ENCODE data around the gene RELN.

The RELN gene

DNA sequence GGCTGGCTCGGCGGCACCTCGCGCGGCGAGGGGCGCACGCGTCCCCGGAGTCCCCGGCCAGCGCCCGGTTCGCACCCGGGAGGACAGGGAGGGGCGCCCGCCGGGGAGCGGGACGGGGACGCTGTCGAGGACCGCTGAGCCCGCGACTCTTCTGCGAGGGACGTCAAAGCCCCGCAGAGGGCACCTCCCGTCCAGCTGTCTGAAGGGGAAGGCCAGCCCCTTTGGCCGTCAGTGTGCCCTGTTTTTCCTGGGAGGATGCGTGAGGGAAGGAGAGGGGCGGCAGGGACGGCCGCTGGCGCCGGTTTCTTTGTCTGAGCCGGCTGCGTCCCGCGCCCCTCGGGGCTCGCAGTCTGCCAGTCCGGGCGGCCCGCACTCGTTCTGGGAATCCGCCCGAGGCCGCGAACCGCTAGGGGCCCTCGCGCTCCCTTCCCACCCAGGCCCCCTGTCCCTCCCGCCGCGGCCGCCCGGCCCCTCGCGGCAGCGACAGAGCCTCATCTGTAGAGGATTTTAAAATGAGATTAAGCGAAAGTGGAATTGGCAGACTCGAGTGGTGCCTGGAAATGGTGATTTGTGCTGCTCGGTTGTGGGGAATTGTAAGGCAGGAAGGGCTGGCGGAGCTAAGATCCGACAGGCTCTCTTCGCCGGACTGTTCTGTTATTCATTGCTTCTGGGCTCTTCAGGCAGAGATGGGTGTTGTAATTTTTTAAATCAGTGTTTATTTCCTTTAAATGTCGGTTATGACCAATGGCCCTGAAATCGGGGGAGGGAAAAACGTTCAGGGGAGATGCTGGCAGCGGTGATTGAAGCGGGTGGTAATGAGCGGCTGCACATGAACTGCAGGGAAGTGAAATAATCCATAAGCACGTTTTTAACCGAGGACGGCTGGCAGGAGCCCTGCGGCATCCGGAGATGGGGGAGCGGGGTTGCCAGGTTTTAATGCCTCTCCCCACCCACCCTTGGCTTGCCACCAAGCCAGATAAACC lies 618 bp upstream of the RELN start:
- peak; percentile 16 for DNase-seq

DNA sequence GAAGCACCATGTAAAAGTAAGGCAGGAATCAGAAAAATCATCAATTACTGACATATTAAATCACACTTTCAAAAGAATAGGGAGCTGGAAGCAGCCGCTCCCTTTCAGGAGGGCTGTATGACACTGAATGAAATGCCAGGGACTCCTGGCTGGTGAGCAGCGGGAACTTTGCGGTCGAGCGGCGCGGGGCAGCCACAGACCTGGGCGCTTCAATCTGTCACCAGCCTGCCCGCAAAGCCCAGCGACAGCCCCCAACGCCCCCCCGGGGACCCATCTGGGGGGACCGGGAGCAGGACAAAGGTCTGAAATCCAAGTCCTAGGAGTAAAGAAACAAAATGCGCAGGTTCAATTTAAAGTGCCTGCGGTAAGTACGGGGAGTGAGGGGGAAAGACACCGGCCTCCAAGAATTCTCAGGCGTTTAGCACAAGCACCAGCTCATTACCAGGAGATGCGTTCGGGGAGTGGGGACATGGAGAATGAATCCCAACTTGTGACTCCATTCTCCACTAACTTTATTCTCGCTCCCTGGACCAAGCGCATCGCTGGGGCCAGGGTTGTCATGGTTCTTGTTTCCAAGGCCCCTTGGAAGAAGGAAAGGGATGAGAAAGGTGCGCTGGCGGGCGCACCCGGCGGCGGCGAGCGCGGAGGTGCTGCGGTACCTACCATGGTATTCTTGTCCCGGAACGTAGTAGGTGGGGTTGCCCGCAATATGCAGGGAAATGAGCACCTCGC lies 824 bp downstream of the RELN start:
- DNase-seq = no peak

DNA sequence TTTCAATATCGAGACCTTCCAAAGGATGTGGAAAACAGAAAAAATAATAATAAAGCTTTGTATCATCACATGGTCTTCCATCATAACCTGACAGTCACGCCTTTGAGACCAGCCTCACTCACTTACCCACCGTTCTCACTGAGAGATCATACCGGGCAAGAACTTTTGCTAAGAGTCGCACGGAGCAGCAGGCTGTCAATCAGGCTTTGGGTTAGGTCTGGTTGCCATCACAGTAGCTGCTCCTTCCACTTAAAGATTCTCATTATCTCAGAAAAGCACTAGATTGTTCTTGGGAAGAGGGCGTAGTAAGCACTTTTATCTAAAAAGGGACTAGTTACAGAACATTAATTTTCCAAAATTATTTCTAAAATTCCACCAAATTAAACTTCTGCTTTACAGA lies 2.0 kb downstream of the RELN start:
- no peak for DNase-seq

DNA sequence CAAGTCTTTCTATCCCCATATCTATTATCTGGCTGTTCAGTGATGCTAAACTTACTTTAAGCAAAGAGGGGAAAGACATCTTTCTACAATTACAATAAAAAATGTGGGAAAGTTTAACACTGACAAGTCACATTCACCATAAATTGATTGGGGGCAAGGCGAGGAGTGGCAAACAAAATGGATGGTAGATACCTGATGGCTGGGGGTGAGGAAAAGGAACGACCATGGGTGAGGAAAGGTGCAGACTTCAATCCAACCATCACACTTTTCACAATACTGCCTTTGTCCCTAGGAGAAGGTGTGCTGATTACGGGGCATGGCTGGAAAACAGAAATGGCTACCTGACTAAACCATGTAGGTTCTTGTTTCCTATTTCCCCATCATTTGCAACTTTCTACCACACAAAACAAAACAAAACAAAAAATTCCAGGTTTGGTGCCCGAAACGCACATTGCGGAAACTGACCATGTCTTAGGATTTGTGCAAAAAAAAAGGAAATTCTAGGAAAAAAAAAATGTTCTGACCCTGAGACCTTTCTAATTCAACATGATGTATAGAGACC lies 3.8 kb downstream of the RELN start:
- DNase-seq = no peak

DNA sequence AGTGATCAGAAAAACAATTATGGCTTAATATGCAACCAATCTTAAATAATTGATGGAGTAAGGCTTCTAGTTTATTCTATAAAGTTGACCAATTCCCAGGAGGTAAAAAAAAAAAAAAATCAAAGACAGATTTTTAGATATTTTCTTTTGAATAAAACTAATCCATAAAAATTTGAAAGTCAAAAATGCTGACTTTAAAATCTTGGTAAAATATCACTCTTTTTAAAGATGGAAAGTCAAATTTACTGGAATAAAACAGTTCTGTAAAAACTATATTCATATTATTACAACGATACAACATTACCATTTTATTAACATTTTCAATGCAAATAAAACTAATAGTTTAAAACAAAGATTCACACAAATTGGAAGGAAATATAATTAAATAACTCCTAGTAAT lies 5.4 kb downstream of the RELN start:
- DNase-seq = no peak

DNA sequence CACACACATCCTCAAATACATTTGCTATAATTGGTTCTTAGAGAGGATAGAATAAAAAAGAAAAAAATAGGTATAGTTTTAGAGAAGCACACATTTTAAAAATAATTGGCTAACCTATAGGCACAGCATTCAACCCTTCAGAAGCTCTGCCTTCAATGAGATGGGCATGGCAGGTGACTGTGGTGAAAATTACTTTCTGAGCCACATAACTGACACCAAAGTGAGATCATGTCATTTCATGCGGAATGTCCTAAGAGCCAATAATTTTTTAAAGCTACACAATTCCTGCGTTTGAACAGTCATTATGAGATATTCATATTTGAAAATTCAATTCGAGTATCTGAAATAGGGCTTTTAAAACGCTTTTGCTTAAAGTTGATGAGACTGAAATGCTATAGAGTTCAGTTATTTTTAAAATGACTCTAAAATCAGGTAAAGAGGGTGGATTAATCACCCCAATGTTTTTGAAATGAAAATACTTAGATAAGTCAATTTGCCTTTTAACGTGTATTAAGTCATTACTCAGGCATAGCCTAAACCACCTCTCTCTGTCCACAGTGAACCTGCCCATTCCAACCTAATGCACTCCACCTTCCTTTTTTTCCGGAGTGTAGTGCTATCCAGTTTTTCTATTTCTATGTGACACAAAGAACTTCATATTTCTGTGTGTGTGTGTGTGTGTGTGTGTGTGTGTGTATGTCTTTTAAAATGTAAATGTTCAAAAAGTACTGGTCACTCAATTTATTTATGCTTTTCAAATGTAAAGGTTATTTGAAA lies 6.1 kb downstream of the RELN start:
- DNase-seq = no peak

DNA sequence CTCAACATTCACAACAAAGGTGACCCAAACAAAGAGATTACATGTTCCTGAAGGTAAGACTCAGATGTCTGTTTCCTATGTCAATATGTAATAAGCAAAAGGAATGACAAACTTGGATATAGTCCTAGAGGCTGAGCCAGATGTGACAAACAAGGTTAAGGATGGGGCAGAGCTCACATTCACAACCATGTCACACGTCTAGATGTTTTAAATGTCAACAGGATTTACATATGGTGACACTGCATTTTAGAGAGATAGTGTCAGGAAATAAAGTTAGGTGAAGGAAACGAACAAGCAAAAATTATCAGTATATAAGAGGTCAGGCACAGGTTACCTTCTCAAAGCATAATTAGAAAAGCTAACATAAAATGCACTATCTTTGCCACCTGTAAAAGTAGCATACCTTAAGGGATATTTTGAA lies 8.4 kb downstream of the RELN start:
- DNase-seq = no peak

DNA sequence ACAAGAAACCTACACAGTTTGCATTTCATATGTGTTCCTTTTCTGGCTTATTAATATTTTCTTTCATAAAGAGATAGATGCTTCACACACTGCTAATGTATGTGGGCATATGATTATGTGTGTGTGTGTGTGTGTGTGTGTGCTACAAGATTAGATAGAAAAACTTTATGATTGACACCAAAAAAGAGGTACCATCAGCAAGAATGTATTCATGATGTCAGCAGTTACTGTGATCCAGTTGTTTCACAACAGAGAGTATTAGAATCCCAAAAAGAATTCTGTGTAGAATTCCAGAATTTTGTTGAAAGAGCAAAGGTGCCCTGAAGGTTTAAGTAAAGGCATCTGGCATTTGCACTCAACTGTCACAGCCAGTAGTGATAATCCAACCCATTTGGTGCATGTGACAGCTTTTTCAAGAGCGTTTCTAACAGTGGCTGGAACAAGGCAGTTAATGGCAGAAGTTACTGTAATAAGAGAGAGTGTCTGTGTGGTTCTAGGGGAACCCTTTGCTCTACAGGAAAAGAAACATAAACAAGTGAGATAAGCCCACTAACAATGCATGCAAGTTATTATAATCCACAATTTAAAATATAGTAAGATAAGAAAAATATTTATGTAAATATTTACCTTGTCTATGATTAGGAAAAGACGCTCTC lies 16.6 kb downstream of the RELN start:
- DNase-seq = no peak

DNA sequence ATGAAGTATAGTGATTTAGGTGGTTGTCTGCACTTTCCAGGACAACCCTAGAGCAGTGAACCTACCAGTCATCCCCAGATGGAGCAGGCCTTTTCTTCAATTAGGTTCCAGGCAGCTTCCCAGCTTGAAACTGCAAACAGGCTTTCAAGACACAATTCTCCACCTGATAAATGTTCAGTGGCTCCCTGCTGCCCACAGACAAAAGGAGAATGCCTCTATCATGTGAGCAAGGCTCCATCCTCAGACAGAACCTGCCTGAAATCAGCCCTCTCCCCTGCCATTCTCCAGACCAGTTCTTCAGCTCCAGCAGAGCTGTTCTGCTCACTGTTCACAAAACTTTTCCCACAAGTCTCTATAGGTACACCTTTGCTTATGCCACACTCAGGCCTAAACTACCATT lies 22.1 kb downstream of the RELN start:
- no peak for DNase-seq

DNA sequence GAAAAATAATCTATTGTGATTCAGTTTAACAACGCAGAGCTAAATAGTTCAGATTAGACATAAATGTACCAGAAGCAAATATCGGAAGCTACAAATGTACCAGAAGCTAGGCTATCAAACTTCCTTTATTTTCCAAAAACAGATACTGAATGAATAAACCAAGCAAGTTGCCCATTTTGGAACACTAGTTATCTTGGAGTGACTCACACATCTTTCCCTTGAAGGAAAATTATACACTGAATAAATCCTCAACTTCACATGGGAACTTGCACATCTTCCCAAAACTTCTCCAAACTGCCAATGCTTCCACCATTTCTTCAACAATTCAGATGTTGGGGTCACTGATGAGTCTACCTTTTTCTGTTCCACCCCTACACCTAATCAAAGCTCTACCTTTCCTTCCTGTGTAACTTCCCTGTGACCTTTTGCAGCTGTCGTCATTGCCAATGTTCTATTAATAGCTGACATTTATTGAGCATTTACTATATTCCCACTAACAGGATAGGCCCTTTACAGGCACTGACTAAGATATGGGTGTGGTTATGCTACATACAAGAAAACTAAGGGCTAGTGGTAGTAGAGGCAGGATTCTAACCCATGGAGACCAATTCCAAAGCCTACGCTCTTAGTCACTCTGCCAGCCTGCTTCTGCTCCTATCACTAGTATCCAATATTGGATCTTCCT lies 22.7 kb downstream of the RELN start:
- DNase-seq = no peak

DNA sequence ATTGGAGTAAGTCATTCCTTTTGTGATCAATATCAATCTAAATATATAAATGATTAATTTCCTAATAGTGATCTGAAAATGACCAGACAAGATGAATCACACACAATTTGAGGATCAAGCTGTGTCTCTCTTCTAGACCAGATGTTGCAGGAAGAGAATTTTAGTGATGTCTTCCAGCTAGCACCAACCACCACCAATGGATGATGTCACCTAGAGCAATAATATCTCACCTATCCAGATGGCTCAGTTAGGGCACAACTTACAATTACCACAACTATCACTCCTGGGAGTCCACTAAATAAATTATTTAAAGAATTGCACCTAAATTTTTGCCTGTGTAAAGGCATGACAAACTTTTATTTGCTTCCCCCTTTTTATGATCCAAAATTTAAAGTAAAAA lies 25.2 kb downstream of the RELN start:
- no peak for DNase-seq

DNA sequence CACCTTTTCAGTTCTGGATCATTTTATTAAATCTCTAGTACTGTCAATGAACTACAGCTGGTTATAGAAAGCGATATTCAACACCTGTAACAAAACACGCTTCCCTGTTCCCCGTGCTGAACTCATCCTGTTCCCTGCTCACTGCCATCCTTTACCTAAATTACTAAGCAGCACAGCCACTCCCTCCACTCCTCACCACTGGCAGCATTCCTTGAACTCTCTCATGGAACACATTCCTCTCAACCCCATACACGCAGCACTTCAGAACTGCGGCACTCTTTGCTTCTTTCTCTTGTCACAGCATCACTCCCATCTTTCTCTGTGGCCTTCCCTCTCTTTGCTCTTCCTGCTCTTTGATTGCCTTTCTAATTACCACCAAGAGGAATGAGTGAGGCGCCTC lies 27.4 kb downstream of the RELN start:
- no peak for DNase-seq

DNA sequence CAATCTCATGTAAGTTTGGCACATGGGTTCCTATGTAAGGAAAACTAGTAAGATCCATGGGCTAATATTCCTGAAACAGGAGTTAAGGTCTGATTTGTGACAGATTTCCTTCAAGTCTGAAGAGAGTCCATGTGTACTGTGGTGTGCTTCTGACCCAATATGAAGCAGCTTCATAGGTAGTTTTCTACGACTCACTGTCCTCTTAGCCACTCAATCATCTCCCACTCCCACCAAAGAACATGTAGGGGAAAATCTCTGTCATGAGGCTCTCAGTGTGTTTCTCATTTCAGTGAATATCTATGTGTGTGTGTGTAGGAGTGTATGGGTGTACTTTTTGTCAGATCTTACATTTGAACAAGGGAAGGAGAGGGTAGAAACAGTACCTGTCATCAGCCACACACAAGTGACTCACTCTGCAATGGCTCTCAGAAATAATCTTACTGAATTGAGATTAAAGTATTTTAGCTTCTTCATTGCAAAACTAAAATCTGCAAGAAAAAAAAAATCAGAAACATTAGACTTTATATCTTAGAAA lies 31.1 kb downstream of the RELN start:
- no peak for DNase-seq

DNA sequence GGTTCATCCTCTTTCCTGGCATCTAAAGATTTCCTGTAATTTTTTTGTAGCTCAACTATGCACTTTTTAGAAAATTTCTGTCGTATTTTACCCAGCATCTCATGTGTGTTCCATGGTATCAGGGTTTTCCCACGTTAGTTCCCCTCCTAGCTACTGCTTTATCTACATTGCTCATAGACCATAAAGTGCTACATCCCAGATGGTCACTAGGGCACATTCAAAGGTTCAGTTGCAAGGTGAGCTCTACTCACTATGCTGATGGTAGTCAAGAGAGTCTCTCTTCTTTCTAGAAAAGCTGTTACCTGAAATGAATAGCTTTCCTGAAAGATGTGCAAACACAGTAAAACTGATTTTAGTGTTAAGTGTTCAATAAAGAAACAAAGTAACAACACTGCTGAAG lies 33.5 kb downstream of the RELN start:
- no peak for DNase-seq

DNA sequence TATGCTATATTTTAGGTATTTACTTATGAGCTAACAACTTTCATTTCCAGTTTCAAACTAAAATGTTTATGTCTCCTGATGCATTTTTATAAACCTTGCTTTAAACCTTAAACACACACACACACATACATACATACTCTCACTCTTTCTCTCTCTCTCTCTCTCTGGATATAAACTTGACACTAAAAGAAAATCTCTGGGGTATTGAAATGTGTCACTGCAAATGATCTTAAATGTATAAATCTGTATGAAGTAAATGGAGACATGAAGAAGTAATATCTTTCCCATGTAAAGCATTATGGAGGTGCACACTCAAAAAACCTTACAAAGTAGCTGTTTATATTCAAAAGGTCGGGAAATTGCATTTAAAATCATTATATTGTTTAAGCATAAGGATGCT lies 37.0 kb downstream of the RELN start:
- no peak for DNase-seq

DNA sequence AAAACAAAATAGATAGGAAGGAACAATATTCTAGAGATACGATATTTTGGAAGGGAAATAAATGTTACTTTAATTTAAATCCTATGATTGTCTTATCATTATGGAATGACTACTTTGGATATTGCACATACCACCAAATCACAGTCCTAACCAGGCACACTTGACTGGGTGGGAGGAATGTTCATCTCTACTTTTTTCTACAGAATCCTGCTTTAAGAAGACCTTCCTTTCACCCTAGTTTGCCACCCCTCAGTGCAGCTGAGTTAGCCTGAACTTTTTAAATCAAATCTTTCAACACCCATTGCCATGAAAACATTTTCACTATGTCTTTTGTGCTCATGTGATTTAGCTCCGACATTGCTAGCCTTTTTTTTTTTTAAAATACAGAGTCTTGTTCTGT lies 38.1 kb downstream of the RELN start:
- no peak for DNase-seq

DNA sequence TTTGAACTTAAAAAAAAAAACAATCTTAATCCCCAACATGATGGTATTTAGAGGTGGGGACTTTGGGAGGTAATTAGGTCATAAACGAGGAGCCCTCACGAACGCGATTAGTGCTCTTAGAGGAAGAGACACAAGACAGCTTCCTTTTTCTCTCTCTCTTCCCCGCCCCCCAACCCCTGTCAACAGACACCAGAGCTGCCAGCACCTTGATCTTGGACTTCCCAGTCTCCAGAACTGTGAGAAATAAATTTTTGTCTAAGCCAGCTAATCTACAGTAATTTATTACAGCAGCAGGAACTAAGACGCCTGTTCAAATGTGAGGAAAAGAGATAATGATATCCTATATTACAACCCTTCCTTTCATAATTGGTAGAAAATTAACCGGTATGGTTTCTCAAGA lies 40.1 kb downstream of the RELN start:
- no peak for DNase-seq

DNA sequence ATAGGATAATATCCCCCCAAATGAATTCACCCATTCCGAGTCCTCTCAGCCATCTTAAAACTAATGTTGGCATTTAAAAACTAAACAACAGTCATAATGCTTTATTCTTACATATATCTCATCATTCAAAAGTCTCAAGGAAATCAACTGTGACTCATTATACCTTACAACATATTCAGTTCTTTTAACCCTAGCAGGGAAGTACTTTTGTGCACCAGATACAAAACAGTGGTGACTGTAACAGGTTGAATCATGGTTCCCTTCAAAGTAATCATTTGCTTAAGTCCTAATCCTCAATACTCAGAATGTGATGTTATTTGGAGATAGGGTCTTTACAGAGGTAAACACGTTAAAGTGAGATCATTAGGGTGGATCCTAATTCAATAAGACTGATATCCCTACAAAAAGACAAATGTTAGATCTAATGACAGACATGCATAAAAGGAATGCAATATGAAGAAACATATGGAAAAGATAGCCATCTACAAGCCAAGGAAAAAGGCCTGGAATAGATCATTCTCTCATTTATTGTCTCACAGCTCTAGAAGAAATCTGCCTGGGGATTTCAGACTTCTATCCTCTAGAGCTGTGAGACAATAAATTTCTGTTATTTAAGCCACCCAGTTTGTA lies 42.3 kb downstream of the RELN start:
- no peak for DNase-seq

DNA sequence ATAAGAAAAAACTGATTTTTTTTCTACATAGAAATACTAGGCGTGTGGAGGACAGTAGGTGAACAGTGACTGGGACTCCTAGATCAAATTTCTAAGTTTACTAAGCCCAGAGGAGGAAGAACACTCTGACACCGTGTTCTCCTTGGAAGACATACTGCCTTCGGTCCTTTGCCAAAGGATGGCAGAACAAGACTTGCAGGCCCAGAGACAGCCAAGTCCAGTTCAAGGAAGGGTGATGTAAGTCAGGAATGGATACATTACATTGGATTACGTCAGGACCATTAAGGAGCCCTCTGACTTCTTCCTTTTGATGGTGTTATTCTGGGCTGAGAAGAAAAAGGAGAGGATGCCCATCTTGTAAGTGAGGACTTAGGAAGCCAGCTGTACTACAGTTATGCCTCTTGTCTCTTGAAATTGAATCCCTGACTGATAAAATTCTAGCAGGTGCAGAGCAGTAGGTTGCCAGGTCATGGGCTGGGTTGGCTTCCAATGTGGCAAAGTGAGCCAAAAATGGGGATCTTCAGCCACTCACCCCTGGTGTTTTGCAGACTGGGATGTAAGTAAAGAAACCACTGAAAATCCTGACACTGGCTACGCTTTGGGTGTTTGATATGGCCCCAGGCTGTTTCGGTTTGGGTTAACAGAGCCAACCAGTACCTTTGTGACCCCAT lies 45.1 kb downstream of the RELN start:
- DNase-seq = no peak

DNA sequence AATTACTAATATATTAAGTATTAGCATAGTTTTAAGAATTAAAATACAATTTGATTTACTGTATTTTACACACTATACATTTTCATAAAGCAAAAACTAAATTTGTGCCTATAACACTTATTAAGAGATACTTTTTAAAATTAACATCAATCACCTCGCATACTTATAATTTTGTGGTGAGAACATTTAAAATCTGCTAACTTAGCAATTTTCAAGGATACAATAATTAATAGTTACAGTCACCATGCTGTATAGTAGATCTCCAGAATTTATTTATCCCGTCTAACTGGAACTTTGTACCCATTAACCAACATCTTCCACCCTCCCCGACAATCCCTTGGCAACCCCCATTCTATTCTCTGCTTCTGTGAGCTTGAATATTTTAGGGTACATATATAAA lies 47.5 kb downstream of the RELN start:
- no peak for DNase-seq

Data from fibroblast of upper back skin (primary cell).